ENCODE measurements around the gene HMX3.

The HMX3 gene

GRCh38 chr10:123180101-123181090, 44.6 kb downstream of the HMX3 start:
- DNase-seq, result no peak

- no peak for DNase-seq
Measured at GRCh38 chr10:123183724-123184123, 48.0 kb downstream of the HMX3 start.

GRCh38 chr10:123187781-123188180, 52.0 kb downstream of the HMX3 start:
- no peak for DNase-seq
